Astrocyte (in vitro differentiated cells and primary cell): ENCODE data around the gene AZI2.

ENCODE experiments used
- EZH2 ChIP-seq: IDR thresholded peaks from 2 replicates; pipeline ENCODE4 v1.6.1; 2012; ENCODE audit warnings: mild to moderate bottlenecking, low read length, inconsistent platforms; ENCODE audit not compliant: insufficient read depth
- TF ChIP-seq, protein P1 (sequence below): IDR thresholded peaks from 2 replicates; pipeline ENCODE4 v1.5.1; 2011; ENCODE audit warnings: low read depth, mild to moderate bottlenecking, inconsistent platforms, low read length, moderate library complexity; ENCODE audit not compliant: insufficient read depth

DNA sequence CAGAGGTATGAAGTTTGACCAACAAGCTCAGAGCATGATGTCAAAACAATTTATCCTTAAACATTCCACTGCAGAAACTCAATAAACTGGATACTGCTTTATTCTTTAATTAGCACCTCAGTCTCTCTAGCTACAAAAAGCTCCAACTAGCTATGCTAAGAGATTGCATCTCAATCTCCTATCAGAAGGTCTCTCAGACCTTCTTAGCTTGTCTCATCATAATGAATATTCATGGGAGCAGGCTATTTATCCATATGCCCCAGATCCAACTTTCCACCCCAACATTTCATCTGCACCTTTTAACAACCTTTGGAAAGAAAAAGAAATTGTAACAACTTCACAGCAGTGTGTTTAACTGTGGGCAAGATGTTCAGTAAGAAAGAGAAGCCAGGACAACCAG is 11.4 kb downstream of the AZI2 start:
- TF ChIP-seq, protein P1, sequence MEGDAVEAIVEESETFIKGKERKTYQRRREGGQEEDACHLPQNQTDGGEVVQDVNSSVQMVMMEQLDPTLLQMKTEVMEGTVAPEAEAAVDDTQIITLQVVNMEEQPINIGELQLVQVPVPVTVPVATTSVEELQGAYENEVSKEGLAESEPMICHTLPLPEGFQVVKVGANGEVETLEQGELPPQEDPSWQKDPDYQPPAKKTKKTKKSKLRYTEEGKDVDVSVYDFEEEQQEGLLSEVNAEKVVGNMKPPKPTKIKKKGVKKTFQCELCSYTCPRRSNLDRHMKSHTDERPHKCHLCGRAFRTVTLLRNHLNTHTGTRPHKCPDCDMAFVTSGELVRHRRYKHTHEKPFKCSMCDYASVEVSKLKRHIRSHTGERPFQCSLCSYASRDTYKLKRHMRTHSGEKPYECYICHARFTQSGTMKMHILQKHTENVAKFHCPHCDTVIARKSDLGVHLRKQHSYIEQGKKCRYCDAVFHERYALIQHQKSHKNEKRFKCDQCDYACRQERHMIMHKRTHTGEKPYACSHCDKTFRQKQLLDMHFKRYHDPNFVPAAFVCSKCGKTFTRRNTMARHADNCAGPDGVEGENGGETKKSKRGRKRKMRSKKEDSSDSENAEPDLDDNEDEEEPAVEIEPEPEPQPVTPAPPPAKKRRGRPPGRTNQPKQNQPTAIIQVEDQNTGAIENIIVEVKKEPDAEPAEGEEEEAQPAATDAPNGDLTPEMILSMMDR = no peak
- TF ChIP-seq EZH2 = no peak
